ENCODE data around the gene TRDN. TPM values are rescaled to one million over a fixed set of nuclear protein-coding genes. Genes with fewer than 3 reads are reported as not detected.

The TRDN gene
- total RNA-seq, 1 donor from 2014 or later = 0.12 TPM

DNA sequence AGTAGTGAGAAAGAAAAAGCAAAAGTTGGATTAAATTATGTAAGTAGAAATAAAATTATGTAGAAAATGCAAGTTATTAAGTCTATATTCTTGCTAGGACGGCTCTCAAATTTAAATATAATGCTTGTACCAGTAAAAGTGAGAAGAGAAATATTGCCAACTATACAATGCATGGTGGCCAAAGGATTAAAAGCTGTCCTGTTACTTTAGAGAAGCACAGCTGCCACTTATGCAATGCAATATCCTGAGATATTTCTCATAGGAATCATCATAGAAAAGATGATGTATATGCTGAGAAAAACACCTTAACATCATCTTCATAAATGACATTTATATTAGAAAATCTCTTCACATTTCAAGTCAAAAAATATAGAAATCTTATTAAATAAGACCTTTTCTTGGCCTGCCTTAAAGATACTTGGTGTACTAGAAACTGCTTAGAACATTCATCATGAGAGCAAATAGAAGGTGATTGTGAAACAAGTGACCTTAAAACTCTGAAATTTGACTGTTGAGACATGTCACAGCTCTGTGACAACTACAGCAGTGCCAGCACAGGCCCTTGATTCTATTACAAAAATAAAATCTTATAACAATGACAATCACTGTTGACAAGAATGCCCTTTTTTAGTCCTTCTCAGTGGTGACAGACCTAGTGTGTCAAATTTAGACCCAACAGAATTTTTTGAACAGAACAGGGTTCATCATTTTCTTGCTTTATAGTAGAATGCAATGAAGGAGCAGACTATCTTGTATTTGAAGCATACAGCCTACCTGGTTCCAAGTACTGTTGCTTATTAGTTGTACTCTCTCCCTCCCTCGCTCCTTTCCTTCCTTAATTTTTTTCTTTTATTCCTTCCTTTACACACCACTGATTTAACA is 467.6 kb downstream of the TRDN start:
- H3K27me3 Mint-ChIP-seq = no peaks in the 10 kb centered on the region
- no peak overlapping the region for H3K27ac Mint-ChIP-seq
- TF ChIP-seq, protein P1, sequence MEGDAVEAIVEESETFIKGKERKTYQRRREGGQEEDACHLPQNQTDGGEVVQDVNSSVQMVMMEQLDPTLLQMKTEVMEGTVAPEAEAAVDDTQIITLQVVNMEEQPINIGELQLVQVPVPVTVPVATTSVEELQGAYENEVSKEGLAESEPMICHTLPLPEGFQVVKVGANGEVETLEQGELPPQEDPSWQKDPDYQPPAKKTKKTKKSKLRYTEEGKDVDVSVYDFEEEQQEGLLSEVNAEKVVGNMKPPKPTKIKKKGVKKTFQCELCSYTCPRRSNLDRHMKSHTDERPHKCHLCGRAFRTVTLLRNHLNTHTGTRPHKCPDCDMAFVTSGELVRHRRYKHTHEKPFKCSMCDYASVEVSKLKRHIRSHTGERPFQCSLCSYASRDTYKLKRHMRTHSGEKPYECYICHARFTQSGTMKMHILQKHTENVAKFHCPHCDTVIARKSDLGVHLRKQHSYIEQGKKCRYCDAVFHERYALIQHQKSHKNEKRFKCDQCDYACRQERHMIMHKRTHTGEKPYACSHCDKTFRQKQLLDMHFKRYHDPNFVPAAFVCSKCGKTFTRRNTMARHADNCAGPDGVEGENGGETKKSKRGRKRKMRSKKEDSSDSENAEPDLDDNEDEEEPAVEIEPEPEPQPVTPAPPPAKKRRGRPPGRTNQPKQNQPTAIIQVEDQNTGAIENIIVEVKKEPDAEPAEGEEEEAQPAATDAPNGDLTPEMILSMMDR (IDR thresholded peaks at IDR 0.05; ENCODE audit: unreplicated experiment) = no peak
- H3K4me1 Mint-ChIP-seq (ENCODE audit: low read depth) = no peaks in the 10 kb centered on the region
- no peaks in the 10 kb centered on the region for H3K36me3 Mint-ChIP-seq (ENCODE audit: insufficient read depth)
- H3K9me3 Mint-ChIP-seq (ENCODE audit: low read depth) = peaks cover 7% of the 10 kb centered on the region
- DNase-seq (ENCODE audit: low spot score, unreplicated experiment) = no peak
- H3K4me3 Mint-ChIP-seq (ENCODE audit: low read depth) = no peak overlapping the region

DNA sequence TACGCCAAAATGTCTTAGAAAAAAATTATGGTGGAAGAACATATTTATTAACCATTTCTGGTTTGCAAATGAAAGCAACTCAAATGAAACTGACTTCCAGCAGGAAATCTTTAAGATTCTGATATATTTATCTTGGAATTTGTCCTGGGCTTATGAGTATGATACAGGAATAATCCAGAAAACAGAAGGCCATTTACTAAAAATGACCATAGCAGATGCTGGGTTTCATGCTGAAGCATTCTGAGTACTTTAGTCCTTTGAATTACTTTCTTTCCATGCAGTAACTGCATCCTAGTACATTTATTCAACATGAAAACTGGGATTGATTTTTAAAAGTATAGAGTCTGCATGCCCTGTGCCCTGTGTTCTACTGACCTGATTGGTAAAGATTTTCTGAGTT is 468.3 kb downstream of the TRDN start:
- TF ChIP-seq, protein P1 (IDR thresholded peaks at IDR 0.05; ENCODE audit: unreplicated experiment) = no peak
- no peaks in the 10 kb centered on the region for H3K27me3 Mint-ChIP-seq
- no peak for DNase-seq (ENCODE audit: low spot score, unreplicated experiment)

More for the DNA sequence above, 468.3 kb downstream of the TRDN start:
- Mint-ChIP-seq H3K4me1 (ENCODE audit: low read depth) (no peaks in the 10 kb centered on the region), H3K27ac (no peak overlapping the region), H3K4me3 (ENCODE audit: low read depth) (no peak overlapping the region), H3K36me3 (ENCODE audit: insufficient read depth) (no peaks in the 10 kb centered on the region), H3K9me3 (ENCODE audit: low read depth) (peaks cover 9% of the 10 kb centered on the region)

Other genes starting within 250 kb of the TRDN start
- 2.5 and 3.1 TPM in 2 replicates for gene NKAIN2, start 166.9 kb upstream of the TRDN start, total RNA-seq